ENCODE measurements around the gene SLC26A6.

The SLC26A6 gene

GRCh38 chr3:48655606-48656005 is 20.3 kb upstream of the SLC26A6 start:
- Histone ChIP-seq H3K27me3 (ENCODE audit: control insufficient read depth, insufficient read depth, low read length) (peaks cover 28% of the 10 kb centered on the region), H3K36me3 (ENCODE audit: control insufficient read depth, insufficient read depth, low read length) (no peaks in the 10 kb centered on the region), H3K9ac (ENCODE audit: low read length) (no peak overlapping the region), H3K4me3 (ENCODE audit: low read length) (no peak overlapping the region), H3K4me1 (ENCODE audit: control insufficient read depth, insufficient read depth, low read length) (peaks cover 6% of the 10 kb centered on the region), H3K9me3 (ENCODE audit: control insufficient read depth, low read length) (no peaks in the 10 kb centered on the region)

GRCh38 chr3:48655063-48655462 is 19.8 kb upstream of the SLC26A6 start:
- Histone ChIP-seq H3K9me3 (ENCODE audit: control insufficient read depth, low read length) (no peaks in the 10 kb centered on the region), H3K36me3 (ENCODE audit: control insufficient read depth, insufficient read depth, low read length) (no peaks in the 10 kb centered on the region), H3K9ac (ENCODE audit: low read length) (no peak overlapping the region), H3K27me3 (ENCODE audit: control insufficient read depth, insufficient read depth, low read length) (peaks cover 22% of the 10 kb centered on the region), H3K4me3 (ENCODE audit: low read length) (no peak overlapping the region), H3K4me1 (ENCODE audit: control insufficient read depth, insufficient read depth, low read length) (peaks cover 6% of the 10 kb centered on the region)

DNA sequence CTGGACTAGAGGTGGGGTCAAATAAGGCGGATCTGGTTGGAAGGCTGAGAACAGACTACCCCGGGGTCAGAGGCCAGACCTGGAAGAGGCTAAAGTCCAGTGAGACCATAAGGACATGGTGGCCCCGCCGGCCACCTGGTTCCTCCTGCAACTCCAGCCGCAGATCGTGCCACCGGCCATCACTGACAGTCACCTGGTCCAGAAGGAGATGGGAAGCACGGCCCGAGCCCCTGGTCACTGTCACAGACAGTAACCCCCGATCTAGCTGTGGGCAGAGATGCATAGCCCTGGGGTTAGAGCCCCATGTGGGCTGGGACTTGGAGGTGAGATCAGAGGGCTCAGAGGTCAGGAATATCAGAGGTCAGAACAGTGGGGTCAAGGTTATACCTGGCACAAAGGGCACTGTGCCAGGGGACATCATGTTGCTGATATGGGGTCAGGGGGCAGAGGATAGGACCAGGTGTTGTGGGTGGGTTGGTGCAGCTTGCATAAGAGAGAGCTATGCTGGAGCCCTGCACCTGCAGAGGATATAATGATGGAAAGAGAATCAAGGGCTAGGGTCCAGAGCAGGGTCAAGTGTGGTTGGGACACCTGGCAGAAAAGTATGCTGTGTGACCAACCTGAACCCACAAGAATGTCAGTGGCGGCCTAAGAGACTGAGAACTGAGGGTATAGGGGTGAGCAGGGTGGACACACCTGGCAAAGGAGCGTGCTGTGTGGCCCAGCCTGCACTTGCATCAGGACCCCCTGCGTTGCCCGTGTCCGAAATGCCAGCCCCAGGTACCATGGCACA is 17.9 kb upstream of the SLC26A6 start:
- Histone ChIP-seq H3K36me3 (ENCODE audit: control insufficient read depth, insufficient read depth, low read length) (no peaks in the 10 kb centered on the region), H3K27me3 (ENCODE audit: control insufficient read depth, insufficient read depth, low read length) (peaks cover 10% of the 10 kb centered on the region), H3K9ac (ENCODE audit: low read length) (no peak overlapping the region), H3K4me1 (ENCODE audit: control insufficient read depth, insufficient read depth, low read length) (peaks cover 6% of the 10 kb centered on the region), H3K4me3 (ENCODE audit: low read length) (no peak overlapping the region), H3K9me3 (ENCODE audit: control insufficient read depth, low read length) (no peaks in the 10 kb centered on the region)

GRCh38 chr3:48651771-48652170 is 16.5 kb upstream of the SLC26A6 start:
- H3K9ac ChIP-seq (ENCODE audit: low read length), result no peak overlapping the region
- H3K36me3 ChIP-seq (ENCODE audit: control insufficient read depth, insufficient read depth, low read length), result no peaks in the 10 kb centered on the region
- peaks cover under 1% of the 10 kb centered on the region for H3K27me3 ChIP-seq (ENCODE audit: control insufficient read depth, insufficient read depth, low read length)
- H3K4me1 ChIP-seq (ENCODE audit: control insufficient read depth, insufficient read depth, low read length), result peaks cover 3% of the 10 kb centered on the region
- H3K4me3 ChIP-seq (ENCODE audit: low read length), result no peak overlapping the region
- no peaks in the 10 kb centered on the region for H3K9me3 ChIP-seq (ENCODE audit: control insufficient read depth, low read length)

DNA sequence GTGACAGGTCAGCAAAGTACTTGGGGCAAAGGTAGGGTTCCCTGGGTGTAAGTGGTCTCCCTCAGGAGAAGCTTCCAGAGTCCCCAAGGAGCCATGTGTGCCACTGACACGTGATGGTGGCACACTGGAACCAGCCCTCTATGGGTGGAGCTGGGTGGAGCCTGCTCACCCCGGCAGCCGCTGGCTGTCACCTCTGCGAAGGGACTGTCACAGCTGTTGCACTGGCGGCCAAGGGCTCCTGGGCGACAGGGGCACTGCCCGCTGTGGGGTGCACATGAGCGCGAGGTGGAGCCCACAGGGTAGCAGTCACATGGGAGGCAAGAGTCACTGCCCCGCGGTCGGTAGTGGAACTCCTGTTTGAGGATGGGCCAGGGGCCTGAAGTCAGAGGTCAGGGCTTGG is 15.5 kb upstream of the SLC26A6 start:
- Histone ChIP-seq H3K27me3 (ENCODE audit: control insufficient read depth, insufficient read depth, low read length) (no peaks in the 10 kb centered on the region), H3K4me3 (ENCODE audit: low read length) (no peak overlapping the region), H3K9me3 (ENCODE audit: control insufficient read depth, low read length) (no peaks in the 10 kb centered on the region), H3K9ac (ENCODE audit: low read length) (no peak overlapping the region), H3K36me3 (ENCODE audit: control insufficient read depth, insufficient read depth, low read length) (no peaks in the 10 kb centered on the region), H3K4me1 (ENCODE audit: control insufficient read depth, insufficient read depth, low read length) (no peaks in the 10 kb centered on the region)

- Histone ChIP-seq H3K4me1 (ENCODE audit: control insufficient read depth, insufficient read depth, low read length) (no peaks in the 10 kb centered on the region), H3K9ac (ENCODE audit: low read length) (no peak overlapping the region), H3K4me3 (ENCODE audit: low read length) (no peak overlapping the region), H3K36me3 (ENCODE audit: control insufficient read depth, insufficient read depth, low read length) (no peaks in the 10 kb centered on the region), H3K9me3 (ENCODE audit: control insufficient read depth, low read length) (no peaks in the 10 kb centered on the region), H3K27me3 (ENCODE audit: control insufficient read depth, insufficient read depth, low read length) (no peaks in the 10 kb centered on the region)
These were observed 13.1 kb upstream of the SLC26A6 start for GRCh38 chr3:48648188-48648850.

GRCh38 chr3:48647714-48648113 is 12.5 kb upstream of the SLC26A6 start:
- H3K36me3 ChIP-seq (ENCODE audit: control insufficient read depth, insufficient read depth, low read length), result no peaks in the 10 kb centered on the region
- H3K4me1 ChIP-seq (ENCODE audit: control insufficient read depth, insufficient read depth, low read length), result no peaks in the 10 kb centered on the region
- H3K27me3 ChIP-seq (ENCODE audit: control insufficient read depth, insufficient read depth, low read length), result no peaks in the 10 kb centered on the region
- no peak overlapping the region for H3K4me3 ChIP-seq (ENCODE audit: low read length)
- H3K9me3 ChIP-seq (ENCODE audit: control insufficient read depth, low read length), result no peaks in the 10 kb centered on the region
- H3K9ac ChIP-seq (ENCODE audit: low read length), result no peak overlapping the region

DNA sequence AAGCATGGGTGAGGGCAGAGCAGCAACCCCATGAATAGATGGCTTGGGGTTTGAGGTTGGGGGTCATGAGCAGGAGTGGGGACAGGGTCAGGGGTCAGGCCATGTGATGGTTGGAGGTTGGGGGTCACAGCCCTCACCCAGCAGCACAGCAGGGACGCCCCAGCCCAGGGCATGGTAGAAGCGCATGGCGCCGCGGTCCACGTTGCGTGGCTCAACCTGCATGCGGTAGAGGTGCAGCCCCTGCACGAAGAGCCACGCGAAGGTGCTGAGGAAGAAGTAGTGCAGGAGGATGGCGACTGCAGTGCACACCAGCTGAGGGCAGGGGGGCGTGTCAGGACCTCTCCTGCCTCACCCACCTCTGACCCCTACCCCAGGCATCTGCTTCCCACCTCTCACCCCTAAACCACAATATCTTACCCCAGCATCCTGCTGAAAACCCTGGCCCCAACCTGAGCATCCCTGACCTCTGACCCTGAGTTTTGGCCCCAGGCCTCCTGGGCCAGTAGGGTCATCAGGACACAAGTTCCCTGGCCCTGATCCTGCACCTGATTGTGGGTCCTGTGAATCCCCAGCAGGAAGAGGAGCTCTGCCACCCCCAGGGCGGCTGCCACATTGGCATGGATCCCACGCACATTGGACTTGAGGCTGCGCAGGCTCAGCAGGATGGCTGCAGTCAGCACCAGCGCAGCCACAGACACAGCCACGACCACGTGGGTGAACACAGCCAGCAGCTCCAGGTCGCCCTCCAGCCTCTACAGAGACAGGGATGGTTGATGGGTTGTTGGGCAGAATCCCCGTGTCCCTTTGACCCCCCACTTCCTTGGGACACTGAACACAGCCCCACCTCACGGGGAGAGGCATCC is 9.9 kb upstream of the SLC26A6 start:
- Histone ChIP-seq H3K4me1 (ENCODE audit: control insufficient read depth, insufficient read depth, low read length) (no peaks in the 10 kb centered on the region), H3K9ac (ENCODE audit: low read length) (no peak overlapping the region), H3K9me3 (ENCODE audit: control insufficient read depth, low read length) (no peaks in the 10 kb centered on the region), H3K4me3 (ENCODE audit: low read length) (no peak overlapping the region), H3K36me3 (ENCODE audit: control insufficient read depth, insufficient read depth, low read length) (no peaks in the 10 kb centered on the region), H3K27me3 (ENCODE audit: control insufficient read depth, insufficient read depth, low read length) (no peaks in the 10 kb centered on the region)

GRCh38 chr3:48642605-48643004 is 7.3 kb upstream of the SLC26A6 start:
- Histone ChIP-seq H3K27me3 (ENCODE audit: control insufficient read depth, insufficient read depth, low read length) (no peaks in the 10 kb centered on the region), H3K4me1 (ENCODE audit: control insufficient read depth, insufficient read depth, low read length) (no peaks in the 10 kb centered on the region), H3K36me3 (ENCODE audit: control insufficient read depth, insufficient read depth, low read length) (no peaks in the 10 kb centered on the region)

GRCh38 chr3:48641396-48641795 is 6.1 kb upstream of the SLC26A6 start:
- H3K9ac ChIP-seq (ENCODE audit: low read length), result no peak overlapping the region

More at GRCh38 chr3:48642605-48643004, 7.3 kb upstream of the SLC26A6 start:
- Histone ChIP-seq H3K9ac (ENCODE audit: low read length) (no peak overlapping the region), H3K4me3 (ENCODE audit: low read length) (no peak overlapping the region), H3K9me3 (ENCODE audit: control insufficient read depth, low read length) (no peaks in the 10 kb centered on the region)

DNA sequence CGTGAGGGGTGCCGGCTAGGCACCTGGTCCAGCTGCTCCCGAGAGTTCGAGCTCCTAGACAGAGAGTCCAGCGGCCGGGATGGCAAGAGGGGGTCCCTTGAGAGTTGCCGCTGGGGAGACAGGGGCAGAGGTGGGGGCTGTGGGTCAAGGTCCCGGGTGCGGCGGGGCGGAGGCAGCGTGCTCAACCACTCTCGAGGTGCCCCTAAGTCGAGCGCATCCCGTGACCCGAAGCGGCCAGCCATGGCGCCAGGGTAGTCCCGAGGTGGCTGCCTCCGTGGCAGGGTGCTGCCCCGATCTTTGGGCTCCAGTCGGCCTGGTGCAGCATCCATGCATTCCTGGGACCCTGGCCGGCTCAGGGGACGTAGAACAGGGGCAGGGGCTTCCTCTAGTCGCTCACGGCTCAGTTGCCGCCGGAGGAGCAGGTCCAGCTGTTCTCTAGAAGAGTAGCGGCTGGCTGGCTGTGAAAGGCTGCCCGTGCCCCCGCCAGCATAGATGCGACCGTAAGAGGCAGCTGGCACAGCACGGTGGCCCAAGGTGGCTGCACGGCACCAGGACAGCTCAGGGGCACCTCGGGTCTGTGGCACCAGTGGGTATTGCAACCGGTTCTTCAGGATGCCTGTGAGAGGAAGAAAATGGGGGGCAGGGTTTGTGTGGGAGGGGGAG is 4.8 kb upstream of the SLC26A6 start:
- peaks cover 10% of the 10 kb centered on the region for H3K4me1 ChIP-seq (ENCODE audit: control insufficient read depth, insufficient read depth, low read length)
- H3K27me3 ChIP-seq (ENCODE audit: control insufficient read depth, insufficient read depth, low read length), result no peaks in the 10 kb centered on the region
- H3K9ac ChIP-seq (ENCODE audit: low read length), result no peak overlapping the region
- no peaks in the 10 kb centered on the region for H3K36me3 ChIP-seq (ENCODE audit: control insufficient read depth, insufficient read depth, low read length)
- no peaks in the 10 kb centered on the region for H3K9me3 ChIP-seq (ENCODE audit: control insufficient read depth, low read length)
- no peak overlapping the region for H3K4me3 ChIP-seq (ENCODE audit: low read length)

More at GRCh38 chr3:48641396-48641795, 6.1 kb upstream of the SLC26A6 start:
- Histone ChIP-seq H3K36me3 (ENCODE audit: control insufficient read depth, insufficient read depth, low read length) (no peaks in the 10 kb centered on the region), H3K4me3 (ENCODE audit: low read length) (no peak overlapping the region), H3K9me3 (ENCODE audit: control insufficient read depth, low read length) (no peaks in the 10 kb centered on the region), H3K27me3 (ENCODE audit: control insufficient read depth, insufficient read depth, low read length) (no peaks in the 10 kb centered on the region), H3K4me1 (ENCODE audit: control insufficient read depth, insufficient read depth, low read length) (peaks cover 2% of the 10 kb centered on the region)

Measured in mucosa of stomach (tissue), 1 donor.